GM12891 (cell line): Measurements from ENCODE around the gene TMEM11.

Source experiments
- POLR2A ChIP-seq: IDR thresholded peaks from 2 replicates; pipeline ENCODE4 v1.6.1; 2011; ENCODE audit warnings: low read depth, low read length, control low read depth
- POLR2AphosphoS5 ChIP-seq: IDR thresholded peaks from 2 replicates; pipeline ENCODE4 v1.6.1; 2011; ENCODE audit warnings: low read depth, low read length, control low read depth
- POU2F2 ChIP-seq: IDR thresholded peaks from 2 replicates; pipeline ENCODE4 v1.6.1; 2011; ENCODE audit warnings: low read depth, mild to moderate bottlenecking, control low read depth, low read length, moderate library complexity
- TAF1 ChIP-seq: IDR thresholded peaks from 2 replicates; pipeline ENCODE4 v1.6.1; 2011; ENCODE audit warnings: low read depth, low read length, control low read depth

GRCh38 chr17:21157586-21158370, 56.2 kb downstream of the TMEM11 start:
- TF ChIP-seq POLR2A, result no peak
- no peak for TF ChIP-seq TAF1
- no peak for TF ChIP-seq POLR2AphosphoS5
- no peak for TF ChIP-seq POU2F2
